ENCODE measurements around the gene OR2A2. TPM values are rescaled to one million over a fixed set of nuclear protein-coding genes. Genes with fewer than 3 reads are reported as not detected.

OR2A2 gene
- total RNA-seq, 1 experiment from 2014 or later, result not detected

GRCh38 chr7:144142187-144142586, 32.8 kb downstream of the OR2A2 start:
- no peak for DNase-seq (ENCODE audit: low read depth)

- DNase-seq (ENCODE audit: low read depth), result no peak
Measured at GRCh38 chr7:144144426-144144825, 35.0 kb downstream of the OR2A2 start.

DNA sequence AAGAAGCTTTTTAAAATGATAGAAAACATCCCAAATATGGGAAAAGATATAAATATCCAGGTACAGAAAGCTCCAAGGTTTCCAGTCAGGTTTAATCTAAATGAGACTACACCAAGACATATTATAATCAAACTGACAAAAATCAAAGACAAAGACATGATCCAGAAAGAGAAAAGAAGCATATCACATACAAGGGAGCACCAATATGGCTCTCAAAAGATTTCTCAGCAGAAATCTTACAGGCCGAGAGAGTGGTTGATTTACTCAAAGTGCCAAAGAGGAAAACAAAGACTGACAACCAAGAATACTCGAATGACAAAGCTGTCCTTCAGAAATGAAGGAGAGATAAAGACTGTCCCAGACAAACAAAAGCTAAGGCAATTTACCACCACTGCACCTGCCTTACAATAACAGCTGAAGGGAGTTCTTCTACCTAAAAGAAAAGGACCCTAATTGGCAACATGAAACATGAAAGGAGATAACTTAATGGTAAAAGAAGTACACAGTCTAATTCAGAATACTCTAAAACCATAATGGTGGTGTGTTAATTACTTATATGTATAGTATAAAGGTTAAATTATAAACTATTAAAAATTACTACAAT, 38.9 kb downstream of the OR2A2 start:
- no peak for DNase-seq (ENCODE audit: low read depth)

DNA sequence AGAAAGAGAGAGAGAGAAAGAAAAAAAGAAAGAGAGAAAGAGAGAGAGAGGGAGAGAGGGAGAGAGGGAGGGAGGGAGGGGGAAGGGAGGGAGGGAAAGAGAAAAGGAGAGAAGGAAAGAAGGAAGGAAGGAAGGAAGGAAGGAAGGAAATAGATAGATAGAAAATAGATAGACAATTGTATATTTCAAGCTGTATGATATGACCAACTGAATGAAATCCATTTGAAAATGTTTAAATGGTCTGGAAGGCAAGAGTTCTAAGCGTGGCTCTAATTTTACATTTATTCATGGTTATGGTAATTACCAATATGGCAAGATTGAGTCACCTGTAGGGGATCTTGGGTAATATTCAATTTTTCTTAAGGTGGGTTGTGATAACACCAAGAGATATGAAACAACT, 49.5 kb downstream of the OR2A2 start:
- DNase-seq (ENCODE audit: low read depth), result no peak

Other genes with a start within 250 kb of the OR2A2 start
- gene TCAF1, start 207.4 kb upstream of the OR2A2 start, total RNA-seq (2014; rRNA removed; shearing (Covaris generic)), result 29.3 and 35.6 TPM in 2 replicates
- not detected in 2 replicates for gene OR2F2, start 174.3 kb upstream of the OR2A2 start, total RNA-seq (2014; rRNA removed; shearing (Covaris generic))
- not detected in 2 replicates for gene OR2F1, start 154.7 kb upstream of the OR2A2 start, total RNA-seq (2014; rRNA removed; shearing (Covaris generic))
- not detected in 2 replicates for gene OR6B1, start 109.3 kb upstream of the OR2A2 start, total RNA-seq (2014; rRNA removed; shearing (Covaris generic))
- not detected in 2 replicates for gene OR2A5, start 60.6 kb upstream of the OR2A2 start, total RNA-seq (2014; rRNA removed; shearing (Covaris generic))
- not detected in 2 replicates for gene OR2A25, start 39.8 kb upstream of the OR2A2 start, total RNA-seq (2014; rRNA removed; shearing (Covaris generic))
- not detected in 2 replicates for gene OR2A12, start 23.3 kb upstream of the OR2A2 start, total RNA-seq (2014; rRNA removed; shearing (Covaris generic))
- not detected in 2 replicates for gene OR2A14, start 13.6 kb downstream of the OR2A2 start, total RNA-seq (2014; rRNA removed; shearing (Covaris generic))
- gene CTAGE4, start 73.9 kb downstream of the OR2A2 start, total RNA-seq (2014; rRNA removed; shearing (Covaris generic)), result 0.29 and 0.60 TPM in 2 replicates
- gene ARHGEF35, start 86.2 kb downstream of the OR2A2 start, total RNA-seq (2014; rRNA removed; shearing (Covaris generic)), result 1.3 and 1.4 TPM in 2 replicates
- gene OR2A42, start 130.0 kb downstream of the OR2A2 start, total RNA-seq (2014; rRNA removed; shearing (Covaris generic)), result 0.12 TPM in 1 of 2 replicates, not detected in the other
- 0.24 TPM in 1 of 2 replicates, not detected in the other for gene OR2A7, start 155.2 kb downstream of the OR2A2 start, total RNA-seq (2014; rRNA removed; shearing (Covaris generic))
- 0.39 TPM in 1 of 2 replicates, not detected in the other for gene CTAGE8, start 159.7 kb downstream of the OR2A2 start, total RNA-seq (2014; rRNA removed; shearing (Covaris generic))
- gene OR2A1, start 202.8 kb downstream of the OR2A2 start, total RNA-seq (2014; rRNA removed; shearing (Covaris generic)), result 0.20 and 1.7 TPM in 2 replicates
- gene ARHGEF5, start 245.8 kb downstream of the OR2A2 start, total RNA-seq (2014; rRNA removed; shearing (Covaris generic)), result 1.1 and 1.4 TPM in 2 replicates

Measured in RPMI7951 (cell line).